GM23338 (cell line): ENCODE results near the gene ZFX. TPM values are rescaled to one million over a fixed set of nuclear protein-coding genes. Genes with fewer than 3 reads are reported as not detected.

Experiments used
- ATAC-seq: fragments of 200-7000 bp; cut with Tn5 transposase; 3 replicates; pipeline ENCODE4 v1.9.1; 2020
- DNase-seq: peaks from one replicate; pipeline ENCODE4 v3.0.0-alpha.2; 2015; ENCODE audit warnings: low spot score
- H2AFZ ChIP-seq: fragments of 200-600 bp; sonication (generic); 2 replicates; pipeline ENCODE4 v1.8.0; 2016; ENCODE audit warnings: antibody characterized with exemption, mild to moderate bottlenecking, moderate library complexity
- H3F3A ChIP-seq: fragments of 200-600 bp; sonication (generic); replicated peaks from 2 replicates; pipeline ENCODE4 v1.8.0; 2017; ENCODE audit warnings: antibody characterized with exemption, mixed run types, low read depth
- H3K27ac ChIP-seq: fragments of 200-600 bp; sonication (generic); 2 replicates; pipeline ENCODE4 v1.6.1; 2016; ENCODE audit warnings: low read depth
- H3K27me3 ChIP-seq: fragments of 200-600 bp; sonication (generic); 2 replicates; pipeline ENCODE4 v1.8.0; 2016; ENCODE audit warnings: mild to moderate bottlenecking, mixed run types, moderate library complexity; ENCODE audit not compliant: insufficient read depth
- H3K36me3 ChIP-seq: fragments of 200-600 bp; sonication (generic); 2 replicates; pipeline ENCODE4 v1.8.0; 2016; ENCODE audit warnings: mild to moderate bottlenecking; ENCODE audit not compliant: insufficient read depth
- H3K4me1 ChIP-seq: fragments of 200-600 bp; sonication (generic); 2 replicates; pipeline ENCODE4 v1.8.0; 2016; ENCODE audit warnings: mild to moderate bottlenecking, moderate library complexity; ENCODE audit not compliant: insufficient read depth
- H3K4me2 ChIP-seq: fragments of 200-600 bp; sonication (generic); 2 replicates; pipeline ENCODE4 v1.7.1; 2017; ENCODE audit warnings: mixed run types
- H3K4me3 ChIP-seq: fragments of 200-600 bp; sonication (generic); 2 replicates; pipeline ENCODE4 v1.6.1; 2016; ENCODE audit warnings: mixed run types
- H3K79me2 ChIP-seq: fragments of 200-600 bp; sonication (generic); replicated peaks from 2 replicates; pipeline ENCODE4 v1.8.0; 2017; ENCODE audit warnings: mild to moderate bottlenecking; ENCODE audit not compliant: insufficient read depth
- H3K9me2 ChIP-seq: fragments of 200-600 bp; sonication (generic); 2 replicates; pipeline ENCODE4 v1.8.0; 2017; ENCODE audit not compliant: insufficient read depth
- H4K20me1 ChIP-seq: fragments of 200-600 bp; sonication (generic); replicated peaks from 2 replicates; pipeline ENCODE4 v1.8.0; 2017; ENCODE audit warnings: mild to moderate bottlenecking; ENCODE audit not compliant: insufficient read depth
- H3K27ac Mint-ChIP-seq: 2 replicates; pipeline ENCODE4 v1.8.0; 2020; ENCODE audit warnings: inconsistent platforms, mild to moderate bottlenecking, moderate library complexity, mixed read lengths
- H3K27me3 Mint-ChIP-seq: 3 replicates; pipeline ENCODE4 v1.8.0; 2022; ENCODE audit warnings: low read depth, mild to moderate bottlenecking, moderate library complexity, mixed read lengths, inconsistent platforms; ENCODE audit not compliant: insufficient read depth, poor library complexity
- H3K36me3 Mint-ChIP-seq: 3 replicates; pipeline ENCODE4 v1.8.0; 2021; ENCODE audit warnings: low read depth, mild to moderate bottlenecking, inconsistent platforms, moderate library complexity, mixed read lengths
- H3K4me1 Mint-ChIP-seq: 3 replicates; pipeline ENCODE4 v1.8.0; 2020; ENCODE audit warnings: mild to moderate bottlenecking, inconsistent platforms, mixed read lengths
- H3K4me3 Mint-ChIP-seq: 3 replicates; pipeline ENCODE4 v1.8.0; 2021; ENCODE audit warnings: moderate library complexity, mild to moderate bottlenecking, inconsistent platforms, mixed read lengths
- H3K9me3 Mint-ChIP-seq: 3 replicates; pipeline ENCODE4 v1.8.0; 2020; ENCODE audit warnings: moderate library complexity, mild to moderate bottlenecking, inconsistent platforms, mixed read lengths
- CREB1 ChIP-seq: fragments of 250-450 bp; sonication (Bioruptor Pico); IDR thresholded peaks from 2 replicates; pipeline ENCODE4 v1.5.0; 2020; ENCODE audit warnings: low read depth, mild to moderate bottlenecking, moderate library complexity
- ETS1 ChIP-seq: IDR thresholded peaks from 2 replicates; pipeline ENCODE4 v1.6.1; 2016; ENCODE audit warnings: antibody characterized with exemption
- EZH2 ChIP-seq: fragments of 200-600 bp; sonication (generic); IDR thresholded peaks from one replicate; pipeline ENCODE4 v1.8.0; 2017; ENCODE audit warnings: antibody characterized with exemption, mild to moderate bottlenecking, low read depth; ENCODE audit not compliant: unreplicated experiment
- EZH2phosphoT487 ChIP-seq: fragments of 200-600 bp; sonication (generic); IDR thresholded peaks from one replicate; pipeline ENCODE4 v1.8.1; 2018; ENCODE audit warnings: antibody characterized with exemption; ENCODE audit not compliant: unreplicated experiment
- NANOG ChIP-seq: IDR thresholded peaks from 2 replicates; pipeline ENCODE4 v1.6.1; 2016; ENCODE audit warnings: antibody characterized with exemption, borderline replicate concordance
- POLR2AphosphoS5 ChIP-seq: IDR thresholded peaks from 2 replicates; pipeline ENCODE4 v1.6.1; 2016; ENCODE audit warnings: antibody characterized with exemption, low read depth
- REST ChIP-seq: IDR thresholded peaks from one replicate; pipeline ENCODE4 v1.6.1; 2018; ENCODE audit warnings: antibody characterized with exemption; ENCODE audit not compliant: unreplicated experiment
- ZNF114 ChIP-seq: fragments of 250-450 bp; sonication (Bioruptor Pico); IDR thresholded peaks from 2 replicates; pipeline ENCODE4 v1.5.0; 2020; ENCODE audit warnings: mild to moderate bottlenecking, moderate library complexity
- ZNF331 ChIP-seq: fragments of 250-450 bp; sonication (Bioruptor Pico); IDR thresholded peaks from 2 replicates; pipeline ENCODE4 v1.5.0; 2020; ENCODE audit warnings: low read depth, mild to moderate bottlenecking, moderate library complexity
- ZNF462 ChIP-seq: fragments of 250-450 bp; sonication (Bioruptor Pico); IDR thresholded peaks from 2 replicates; pipeline ENCODE4 v1.5.0; 2020; ENCODE audit warnings: mild to moderate bottlenecking, moderate library complexity
- polyA plus RNA-seq: library from polyadenylated mRNA; unstranded; fragments of >200 nt; fragmentation: Nextera tagmentation; extraction: Ambion mirVana; gene quantifications from 2 replicates; pipeline ENCODE4 v1.2.1, GENCODE V29; 2016
- total RNA-seq: library from RNA; depleted of rRNA; stranded (reverse); fragments of >200 nt; shearing (Covaris generic); gene quantifications from 2 replicates; pipeline ENCODE4 v1.2.3, GENCODE V29; 2014

ZFX gene
- total and polyA plus RNA-seq, 2 experiments from 2014 or later, result 11.0 to 15.4 TPM

GRCh38 chrX:24253030-24253429, 103.5 kb downstream of the ZFX start (continued):
- TF ChIP-seq ZNF462 (CRISPR knock-in tag) (no peak), CREB1 (no peak), EZH2phosphoT487 (no peak), REST (no peak), ZNF114 (CRISPR knock-in tag) (no peak), POLR2AphosphoS5 (no peak), NANOG (no peak)

- Mint-ChIP-seq H3K36me3 (no peaks in the 10 kb centered on the region), H3K9me3 (no peaks in the 10 kb centered on the region), H3K27me3 (peaks cover 2% of the 10 kb centered on the region)
Observed at GRCh38 chrX:24253469-24253868, 103.9 kb downstream of the ZFX start.

More at GRCh38 chrX:24253469-24253868, 103.9 kb downstream of the ZFX start:
- no peak for TF ChIP-seq ZNF331
- TF ChIP-seq ETS1, result no peak
- TF ChIP-seq EZH2, result no peak
- Mint-ChIP-seq H3K27ac (no peak overlapping the region), H3K4me1 (no peaks in the 10 kb centered on the region), H3K4me3 (no peak overlapping the region)
- Histone ChIP-seq H3K4me2 (no peak overlapping the region), H3K36me3 (no peaks in the 10 kb centered on the region), H3K9me2 (no peaks in the 10 kb centered on the region), H3K79me2 (no peaks in the 10 kb centered on the region), H3F3A (no peaks in the 10 kb centered on the region), H3K27me3 (no peaks in the 10 kb centered on the region), H3K4me1 (no peaks in the 10 kb centered on the region), H3K4me3 (no peak overlapping the region), H3K27ac (no peak overlapping the region), H4K20me1 (no peaks in the 10 kb centered on the region), H2AFZ (no peak overlapping the region)
- ATAC-seq (no peak), DNase-seq (no peak)
